PFSK-1 (cell line): ENCODE data around the gene MYO10.

Source experiments
- FOXP2 ChIP-seq: optimal IDR thresholded peaks from 2 replicates; pipeline ENCODE3; 2011; ENCODE audit warnings: borderline replicate concordance, control low read depth, inconsistent platforms; ENCODE audit not compliant: insufficient read depth; ENCODE audit errors: extremely low read length, extremely low read depth
- POLR2AphosphoS5 ChIP-seq: IDR thresholded peaks from 2 replicates; pipeline ENCODE4 v1.6.1; 2012; ENCODE audit warnings: low read depth, mild to moderate bottlenecking, control low read depth, low read length, moderate library complexity
- SIN3A ChIP-seq: IDR thresholded peaks from 2 replicates; pipeline ENCODE4 v1.6.1; 2012; ENCODE audit warnings: mild to moderate bottlenecking, low read length, moderate library complexity, borderline replicate concordance; ENCODE audit not compliant: insufficient read depth
- TAF1 ChIP-seq: IDR thresholded peaks from 2 replicates; pipeline ENCODE4 v1.6.1; 2012; ENCODE audit warnings: low read length, control low read depth, borderline replicate concordance; ENCODE audit not compliant: insufficient read depth
- TF ChIP-seq, protein P1 (sequence below), 2 experiments: IDR thresholded peaks; 2 replicates each; pipeline versions ENCODE4 v1.6.1 to v1.8.0; 2011 to 2012; ENCODE audit warnings: low read depth in 2 of 2, low read length in 2 of 2, control low read depth in 1 of 2, inconsistent platforms in 1 of 2, mild to moderate bottlenecking in 1 of 2, moderate library complexity in 1 of 2; ENCODE audit not compliant: insufficient read depth in 1 of 2

DNA sequence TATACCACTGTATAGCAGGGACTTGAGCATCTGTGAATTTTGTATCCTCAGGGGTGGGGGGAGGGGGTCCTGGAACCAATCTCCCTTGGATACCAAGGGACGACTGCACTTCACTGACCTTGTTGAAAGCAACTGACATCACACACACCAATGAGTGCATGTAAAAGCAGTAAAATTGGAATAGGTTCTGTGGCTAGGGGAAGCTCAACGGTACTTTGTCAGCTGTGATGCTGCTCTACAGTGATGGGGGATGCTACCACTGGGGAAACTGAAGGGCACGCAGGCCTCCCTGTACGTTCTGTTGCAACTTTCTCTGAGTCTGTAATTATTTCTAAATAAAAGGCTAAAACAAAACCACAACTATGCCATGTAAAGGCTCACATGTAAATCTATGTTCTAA is 272.2 kb downstream of the MYO10 start:
- no peak for TF ChIP-seq POLR2AphosphoS5
- TF ChIP-seq, protein P1, sequence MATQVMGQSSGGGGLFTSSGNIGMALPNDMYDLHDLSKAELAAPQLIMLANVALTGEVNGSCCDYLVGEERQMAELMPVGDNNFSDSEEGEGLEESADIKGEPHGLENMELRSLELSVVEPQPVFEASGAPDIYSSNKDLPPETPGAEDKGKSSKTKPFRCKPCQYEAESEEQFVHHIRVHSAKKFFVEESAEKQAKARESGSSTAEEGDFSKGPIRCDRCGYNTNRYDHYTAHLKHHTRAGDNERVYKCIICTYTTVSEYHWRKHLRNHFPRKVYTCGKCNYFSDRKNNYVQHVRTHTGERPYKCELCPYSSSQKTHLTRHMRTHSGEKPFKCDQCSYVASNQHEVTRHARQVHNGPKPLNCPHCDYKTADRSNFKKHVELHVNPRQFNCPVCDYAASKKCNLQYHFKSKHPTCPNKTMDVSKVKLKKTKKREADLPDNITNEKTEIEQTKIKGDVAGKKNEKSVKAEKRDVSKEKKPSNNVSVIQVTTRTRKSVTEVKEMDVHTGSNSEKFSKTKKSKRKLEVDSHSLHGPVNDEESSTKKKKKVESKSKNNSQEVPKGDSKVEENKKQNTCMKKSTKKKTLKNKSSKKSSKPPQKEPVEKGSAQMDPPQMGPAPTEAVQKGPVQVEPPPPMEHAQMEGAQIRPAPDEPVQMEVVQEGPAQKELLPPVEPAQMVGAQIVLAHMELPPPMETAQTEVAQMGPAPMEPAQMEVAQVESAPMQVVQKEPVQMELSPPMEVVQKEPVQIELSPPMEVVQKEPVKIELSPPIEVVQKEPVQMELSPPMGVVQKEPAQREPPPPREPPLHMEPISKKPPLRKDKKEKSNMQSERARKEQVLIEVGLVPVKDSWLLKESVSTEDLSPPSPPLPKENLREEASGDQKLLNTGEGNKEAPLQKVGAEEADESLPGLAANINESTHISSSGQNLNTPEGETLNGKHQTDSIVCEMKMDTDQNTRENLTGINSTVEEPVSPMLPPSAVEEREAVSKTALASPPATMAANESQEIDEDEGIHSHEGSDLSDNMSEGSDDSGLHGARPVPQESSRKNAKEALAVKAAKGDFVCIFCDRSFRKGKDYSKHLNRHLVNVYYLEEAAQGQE (IDR thresholded peaks at IDR 0.05; ENCODE audit: insufficient read depth in 1 of 2, low read depth in 2 of 2, low read length in 2 of 2) = no peak
- no peak for TF ChIP-seq TAF1
- TF ChIP-seq SIN3A = no peak
- TF ChIP-seq FOXP2 = no peak
